AG04449 (cell line): Measurements from ENCODE around the gene SARS2.
"Not testable (repeated sequence)": the region's sequence is repeated elsewhere in the genome, so short reads cannot be mapped to it uniquely, and the experiment has no call there.

Experiments
- CTCF ChIA-PET: fragments of 350-600 bp; formaldehyde crosslinking; extraction: SDS; loops from one replicate; lab custom pipeline; 2021; ENCODE audit warnings: antibody characterized with exemption; lab: Yijun Ruan, JAX
- POLR2A ChIA-PET: fragments of 400-600, 350-600 bp; formaldehyde crosslinking; extraction: SDS; loops from one replicate; lab custom pipeline; 2020; ENCODE audit warnings: antibody characterized with exemption, inconsistent platforms; lab: Yijun Ruan, JAX
- DNase-seq: peaks from one replicate; pipeline ENCODE4 v3.0.0-alpha.2; 2010; ENCODE audit warnings: low read depth, low spot score
- H3K4me3 ChIP-seq: 2 replicates; pipeline ENCODE4 v1.5.1; 2011; ENCODE audit warnings: low read depth, mild to moderate bottlenecking, control low read depth, low read length
- CTCF ChIP-seq: IDR thresholded peaks from one replicate; pipeline ENCODE4 v1.5.1; 2011; ENCODE audit warnings: mild to moderate bottlenecking, moderate library complexity, low read length, control low read depth, inconsistent platforms; ENCODE audit not compliant: insufficient read depth; ENCODE audit errors: missing control alignments

The SARS2 gene

GRCh38 chr19:38893341-38893771, 37.2 kb downstream of the SARS2 start:
- no peak overlapping the region for H3K4me3 ChIP-seq
- ChIA-PET POLR2A (no interaction called here), CTCF (interaction anchor here (1.3 to 1.4 kb wide), 2 partner anchors 24 to 124 kb away, joined by 3 to 6 read pairs; no protein-coding TSS in a partner anchor)
- no peak for TF ChIP-seq CTCF
- no peak for DNase-seq

GRCh38 chr19:38892841-38893240, 37.7 kb downstream of the SARS2 start:
- no peak for TF ChIP-seq CTCF
- POLR2A ChIA-PET: no interaction called here
- CTCF ChIA-PET: interaction anchor here (0.7 to 1.4 kb wide), 3 partner anchors 24 to 123 kb away, joined by 3 to 6 read pairs (median 3); no protein-coding TSS in a partner anchor
- no peak overlapping the region for H3K4me3 ChIP-seq
- DNase-seq: no peak

GRCh38 chr19:38891771-38892170, 38.8 kb downstream of the SARS2 start:
- no peak for TF ChIP-seq CTCF
- H3K4me3 ChIP-seq: no peak overlapping the region
- ChIA-PET CTCF (interaction anchor here (1.1 to 1.3 kb wide), 3 partner anchors 16 to 23 kb away, joined by 3 to 6 read pairs (median 6); no protein-coding TSS in a partner anchor), POLR2A (no interaction called here)
- DNase-seq: no peak

- ChIA-PET POLR2A (no interaction called here), CTCF (interaction anchor here (0.7 to 1.1 kb wide), 2 partner anchors 21 to 488 kb away, joined by 3 read pairs; partner anchors contain the start of gene FAM98C)
- no peak for TF ChIP-seq CTCF
- no peak overlapping the region for H3K4me3 ChIP-seq
- DNase-seq: no peak
Measured at GRCh38 chr19:38890686-38891085, 39.9 kb downstream of the SARS2 start.

- POLR2A ChIA-PET: no interaction called here
- CTCF ChIA-PET: interaction anchor here (6.0 kb wide), 1 partner anchor 13 kb away, joined by 70 read pairs; the partner anchor contains the start of gene RINL
- H3K4me3 ChIP-seq: no peak overlapping the region
- DNase-seq: no peak
- TF ChIP-seq CTCF: no peak
Measured at GRCh38 chr19:38889803-38890202, 40.8 kb downstream of the SARS2 start.

GRCh38 chr19:38888876-38889275, 41.7 kb downstream of the SARS2 start:
- POLR2A ChIA-PET: interaction anchor here (2.1 kb wide), 1 partner anchor 11 kb away, joined by 4 read pairs; the partner anchor contains the start of genes NFKBIB and SIRT2
- TF ChIP-seq CTCF: no peak
- CTCF ChIA-PET: interaction anchor here (2.0 to 6.0 kb wide), 2 partner anchors 12 to 41 kb away, joined by 9 to 70 read pairs; partner anchors contain the start of genes MRPS12, RINL and SARS2
- no peak overlapping the region for H3K4me3 ChIP-seq
- DNase-seq: no peak

GRCh38 chr19:38884691-38885090, 45.9 kb downstream of the SARS2 start:
- H3K4me3 ChIP-seq, POLR2A ChIA-PET, DNase-seq: not testable (repeated sequence)
- CTCF ChIA-PET: interaction anchor here (1.0 to 6.0 kb wide), 3 partner anchors 8 to 43 kb away, joined by 3 to 70 read pairs (median 3); partner anchors contain the start of gene RINL
